K562 (cell line): ENCODE results near the gene NOSIP. TPM values are rescaled to one million over a fixed set of nuclear protein-coding genes. Genes with fewer than 3 reads are reported as not detected.

ENCODE experiments used
- ARHGAP35 ChIP-seq: fragments of 450-650 bp; IDR thresholded peaks from 2 replicates; pipeline ENCODE4 v1.6.1; 2018; ENCODE audit not compliant: partially characterized antibody
- CGGBP1 ChIP-seq: fragments of 250-450 bp; sonication (Bioruptor Pico); IDR thresholded peaks from 2 replicates; pipeline ENCODE4 v1.9.0; 2021; ENCODE audit warnings: mild to moderate bottlenecking
- DPF2 ChIP-seq: fragments of 450-650 bp; IDR thresholded peaks from 2 replicates; pipeline ENCODE4 v1.6.1; 2016
- ELF2 ChIP-seq: fragments of 250-450 bp; sonication (Bioruptor Pico); IDR thresholded peaks from 2 replicates; pipeline ENCODE4 v1.5.0; 2021; ENCODE audit warnings: mild to moderate bottlenecking
- LEF1 ChIP-seq: fragments of 450-650 bp; IDR thresholded peaks from 2 replicates; pipeline ENCODE4 v1.6.1; 2016; ENCODE audit warnings: mild to moderate bottlenecking
- NFATC3 ChIP-seq: fragments of 450-650 bp; IDR thresholded peaks from 2 replicates; pipeline ENCODE4 v1.6.1; 2017; ENCODE audit warnings: mild to moderate bottlenecking
- NFE2L1 ChIP-seq: fragments of 450-650 bp; IDR thresholded peaks from 2 replicates; pipeline ENCODE4 v1.6.1; 2016; ENCODE audit warnings: missing genetic modification characterization, low read depth, mild to moderate bottlenecking, missing compliant biosample characterization, moderate library complexity, borderline replicate concordance
- NONO ChIP-seq, 2 experiments: fragments of 200-400 bp in 1 of 2; fragments of 450-650 bp in 1 of 2; formaldehyde crosslinking in 1 of 2; IDR thresholded peaks; 2 replicates each; pipeline ENCODE4 v1.6.1; 2017; ENCODE audit warnings: low read depth in 2 of 2, mild to moderate bottlenecking in 2 of 2, moderate library complexity in 2 of 2, low read length in 1 of 2
- PHF21A ChIP-seq: fragments of 450-650 bp; IDR thresholded peaks from 2 replicates; pipeline ENCODE4 v1.6.1; 2017; ENCODE audit warnings: low read depth, borderline replicate concordance
- REST ChIP-seq, 2 experiments: fragments of 450-650 bp; formaldehyde crosslinking in 1 of 2; IDR thresholded peaks; 2 replicates each; pipeline versions ENCODE4 v1.4.0 to v1.6.1; 2014 to 2020; ENCODE audit warnings: mild to moderate bottlenecking in 2 of 2, borderline replicate concordance in 1 of 2, low read depth in 1 of 2
- YY1 ChIP-seq, 3 experiments: IDR thresholded peaks; 2 replicates each; pipeline ENCODE4 v1.6.1; 2011; ENCODE audit warnings: low read length in 2 of 3, mild to moderate bottlenecking in 2 of 3, moderate library complexity in 2 of 3, borderline replicate concordance in 1 of 3, control low read depth in 1 of 3, low read depth in 1 of 3; ENCODE audit not compliant: insufficient read depth in 3 of 3, insufficient replicate concordance in 2 of 3, control insufficient read depth in 1 of 3, insufficient read length in 1 of 3; ENCODE audit errors: extremely low read depth in 1 of 3
- ZBED1 ChIP-seq: IDR thresholded peaks from 2 replicates; pipeline ENCODE4 v1.6.1; 2014
- ZBTB17 ChIP-seq: fragments of 450-650 bp; formaldehyde crosslinking; IDR thresholded peaks from 2 replicates; pipeline ENCODE4 v1.4.0; 2020; ENCODE audit warnings: mild to moderate bottlenecking
- ZC3H8 ChIP-seq: fragments of 450-650 bp; IDR thresholded peaks from 2 replicates; pipeline ENCODE4 v1.6.1; 2017
- ZNF212 ChIP-seq: fragments of 450-650 bp; formaldehyde crosslinking; IDR thresholded peaks from 2 replicates; pipeline ENCODE4 v1.4.0; 2020; ENCODE audit warnings: mild to moderate bottlenecking
- ZNF224 ChIP-seq: sonication (generic); formaldehyde crosslinking; IDR thresholded peaks from 2 replicates; pipeline ENCODE4 v1.8.0; 2022; ENCODE audit warnings: mild to moderate bottlenecking, missing genetic modification reagents
- polyA plus RNA-seq, 8 experiments: library from polyadenylated mRNA; depleted of rRNA in 4 of 8; stranded (reverse) in 5 of 8; unstranded in 3 of 8; fragments of >200 nt; fragmentation: Nextera tagmentation in 2 of 8; fragmentation: Illumina TruSeq in 1 of 8; extraction: Ambion mirVana in 2 of 8; extraction: Trizol in 1 of 8; gene quantifications; 2 replicates each; pipeline versions ENCODE4 v1.2.1 to v1.2.3, GENCODE V29; 2011 to 2014; ENCODE audit warnings: inconsistent platforms in 1 of 8, missing spikeins in 1 of 8
- total RNA-seq, 7 experiments: library from RNA; depleted of rRNA in 6 of 7; stranded (reverse); fragments of >200 nt in 6 of 7; fragmentation: Illumina TruSeq in 2 of 7; extraction: Trizol in 2 of 7; gene quantifications; 2 replicates each; pipeline versions ENCODE4 v1.2.1 to v1.2.3, GENCODE V29; 2011 to 2021; ENCODE audit warnings: low replicate concordance in 1 of 7
- TF ChIP-seq, protein P1 (sequence below): sonication (generic); formaldehyde crosslinking; IDR thresholded peaks from 2 replicates; pipeline ENCODE4 v1.8.1; 2023; ENCODE audit warnings: mild to moderate bottlenecking, missing genetic modification reagents

The NOSIP gene
- total and polyA plus RNA-seq, 9 of the 15 experiments (the other 6 are each of a cell fraction or from before 2014, with no cell fraction given) = 14.4 to 153 (median 79.9) TPM

DNA sequence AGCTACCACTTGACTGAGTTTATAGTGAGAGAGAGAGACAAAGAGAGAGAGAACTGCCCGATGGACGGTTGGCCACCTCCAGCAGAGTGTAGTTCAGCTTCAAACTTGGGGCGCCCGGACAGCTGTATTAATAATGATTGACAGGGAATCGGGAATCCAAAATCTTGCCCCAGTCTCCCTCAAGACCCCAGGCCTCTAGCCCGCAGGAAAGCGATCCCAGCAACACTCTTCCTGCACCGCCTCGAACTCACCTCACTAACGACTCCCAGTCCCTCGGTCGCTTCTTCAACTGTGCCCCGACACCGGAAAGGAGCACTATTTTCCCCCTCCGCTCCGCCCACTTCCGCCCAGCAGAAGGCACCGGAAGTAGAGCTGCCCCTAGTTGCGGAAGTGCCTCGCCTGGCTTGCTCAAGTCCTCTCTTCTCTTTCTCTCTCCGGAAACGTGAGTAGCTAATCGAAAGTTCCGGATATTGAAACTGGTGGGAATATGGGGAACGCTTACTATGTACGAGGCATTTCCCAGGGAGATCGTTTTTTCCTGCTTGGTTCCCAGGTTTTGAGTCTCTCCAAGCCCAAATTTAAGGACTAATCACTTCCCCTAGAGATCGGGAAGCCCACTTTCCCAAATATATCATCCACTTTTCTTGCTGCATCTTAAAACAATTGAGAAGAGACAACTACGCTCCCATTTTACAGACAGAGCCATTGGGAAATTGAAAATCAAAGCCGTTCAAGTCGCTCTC, at the start of gene NOSIP (continued):
- TF ChIP-seq PHF21A (no peak; the same call in 1 of the 2 replicates), ZC3H8 (no peak), YY1 (IDR thresholded peaks at IDR 0.05; ENCODE audit: borderline replicate concordance in 1 of 3, control insufficient read depth in 1 of 3, extremely low read depth in 1 of 3, insufficient read depth in 3 of 3, insufficient read length in 1 of 3, insufficient replicate concordance in 2 of 3, low read depth in 1 of 3, low read length in 2 of 3) (peak in 2 of 3 experiments; percentile 46 to 57), NFE2L1 (no peak), CGGBP1 (CRISPR knock-in tag) (no peak), REST (IDR thresholded peaks at IDR 0.05; ENCODE audit: borderline replicate concordance) (no peak), REST (CRISPR knock-in tag; IDR thresholded peaks at IDR 0.05; ENCODE audit: low read depth) (0 out of 2 replicates have a peak, but pooled peaks have one; percentile 58), ELF2 (CRISPR knock-in tag) (peak; percentile 78; the same call in 1 of the 2 replicates), ZBTB17 (CRISPR knock-in tag) (no peak), ZNF224 (CRISPR knock-in tag) (no peak), NFATC3 (peak; percentile 86; the same call in 1 of the 2 replicates), NONO (IDR thresholded peaks at IDR 0.05; ENCODE audit: low read depth in 2 of 2, low read length in 1 of 2) (peak; percentile 36 to 43; a peak in 1 of 4 replicates), ARHGAP35 (no peak), ZBED1 (peak; percentile 51; the same call in 1 of the 2 replicates), ZNF212 (no peak), DPF2 (no peak), LEF1 (peak; percentile 51; the same call in 1 of the 2 replicates)
- TF ChIP-seq, protein P1, sequence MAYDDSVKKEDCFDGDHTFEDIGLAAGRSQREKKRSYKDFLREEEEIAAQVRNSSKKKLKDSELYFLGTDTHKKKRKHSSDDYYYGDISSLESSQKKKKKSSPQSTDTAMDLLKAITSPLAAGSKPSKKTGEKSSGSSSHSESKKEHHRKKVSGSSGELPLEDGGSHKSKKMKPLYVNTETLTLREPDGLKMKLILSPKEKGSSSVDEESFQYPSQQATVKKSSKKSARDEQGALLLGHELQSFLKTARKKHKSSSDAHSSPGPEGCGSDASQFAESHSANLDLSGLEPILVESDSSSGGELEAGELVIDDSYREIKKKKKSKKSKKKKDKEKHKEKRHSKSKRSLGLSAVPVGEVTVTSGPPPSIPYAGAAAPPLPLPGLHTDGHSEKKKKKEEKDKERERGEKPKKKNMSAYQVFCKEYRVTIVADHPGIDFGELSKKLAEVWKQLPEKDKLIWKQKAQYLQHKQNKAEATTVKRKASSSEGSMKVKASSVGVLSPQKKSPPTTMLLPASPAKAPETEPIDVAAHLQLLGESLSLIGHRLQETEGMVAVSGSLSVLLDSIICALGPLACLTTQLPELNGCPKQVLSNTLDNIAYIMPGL = no peak
